Measurements from ENCODE around the gene MORN5.

DNA sequence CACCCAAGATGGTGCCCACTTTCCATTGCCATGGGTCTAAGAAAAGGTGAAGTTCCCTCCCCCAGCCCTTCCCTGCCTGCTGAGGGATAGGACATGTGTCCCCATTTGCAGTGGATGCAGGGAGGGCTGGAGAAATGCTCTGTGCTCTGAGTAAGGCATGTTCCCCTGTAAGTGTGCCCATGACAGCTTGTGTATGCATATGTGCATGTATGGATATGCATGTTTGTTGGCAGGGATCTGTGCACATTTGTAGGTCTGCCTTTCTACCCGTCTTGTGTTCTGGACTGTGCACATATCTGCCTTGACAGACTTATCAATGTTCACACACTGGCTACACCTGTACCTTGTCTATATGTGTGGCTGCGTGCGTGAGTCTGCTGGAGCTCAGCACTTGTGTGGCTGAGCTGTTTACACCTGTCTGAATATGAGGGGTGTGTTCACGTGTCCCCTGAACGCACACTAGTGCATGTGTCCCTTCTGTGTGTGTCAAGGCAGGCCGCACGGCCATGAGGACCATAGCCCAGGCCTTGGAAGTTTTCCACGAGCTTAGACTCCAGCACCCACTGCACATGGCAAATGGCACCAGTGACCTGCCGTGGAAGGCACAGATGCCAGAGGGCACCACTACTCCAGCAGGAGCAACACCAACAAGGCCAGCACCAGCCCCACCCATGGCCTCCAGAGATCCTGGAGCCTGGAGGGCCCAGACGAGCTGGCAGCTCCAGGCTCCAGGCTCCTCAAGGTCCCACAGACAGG is 39.2 kb upstream of the MORN5 start:
- TF ChIP-seq GATA2 (IDR thresholded peaks at IDR 0.05; ENCODE audit: low read depth, low read length) (no peak), GATA3 (IDR thresholded peaks at IDR 0.05; ENCODE audit: low read depth, low read length) (no peak)

Measured in SH-SY5Y (cell line).